SU-DHL-6 (cell line): Measurements from ENCODE around the gene COX7A2.

Experiments used
- CTCF ChIP-seq: fragments of 200-600 bp; sonication (generic); IDR thresholded peaks from one replicate; pipeline ENCODE4 v1.5.1; 2017; ENCODE audit warnings: antibody characterized with exemption, mild to moderate bottlenecking, low read length, moderate library complexity; ENCODE audit not compliant: insufficient read depth, poor library complexity, severe bottlenecking
- EZH2phosphoT487 ChIP-seq: fragments of 200-600 bp; sonication (generic), shearing (Covaris generic); conservative IDR thresholded peaks from 2 replicates; pipeline ENCODE4 v1.6.1; 2018; ENCODE audit warnings: mild to moderate bottlenecking, antibody characterized with exemption, low read length, moderate library complexity, mixed read lengths

GRCh38 chr6:75221116-75221515 is 22.5 kb downstream of the COX7A2 start:
- TF ChIP-seq CTCF (no peak), EZH2phosphoT487 (no peak)
